ENCODE results near the gene POLL. TPM values are rescaled to one million over a fixed set of nuclear protein-coding genes. Genes with fewer than 3 reads are reported as not detected.

POLL gene
- total RNA-seq, 5 donors from 2014 or later (not counting 1 experiment from before 2014, with no cell fraction given), result 27.1 to 52.6 (median 43.4) TPM

DNA sequence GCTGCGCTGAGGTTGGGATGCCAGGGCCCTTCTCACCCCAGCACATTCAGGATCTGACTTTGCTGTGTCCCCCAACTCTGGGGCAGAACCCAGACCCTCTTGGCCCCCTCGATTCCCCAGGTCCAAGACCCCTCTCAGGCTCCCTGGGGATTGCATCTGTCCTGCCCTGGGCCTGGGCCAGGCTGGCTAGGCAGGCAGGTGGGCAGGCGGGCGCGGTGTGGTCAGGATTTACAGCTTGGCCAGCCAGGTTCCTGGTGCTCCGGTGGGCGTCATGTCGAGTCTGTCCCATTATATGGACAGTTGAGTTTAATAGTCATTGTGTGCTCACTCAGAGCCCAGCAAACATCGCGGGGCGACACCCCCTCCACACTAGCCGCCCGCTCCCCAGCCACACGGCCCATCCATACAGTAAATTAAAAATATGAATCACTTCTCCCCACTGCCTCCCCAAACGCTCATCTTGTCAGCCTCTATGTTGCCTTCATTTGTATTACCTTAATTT is 23.5 kb downstream of the POLL start:
- Histone ChIP-seq H3K4me1 (ENCODE audit: control insufficient read depth in 1 of 2, extremely low read depth in 1 of 2, insufficient read depth in 2 of 2, low read length in 2 of 2) (peaks cover 0 to 13% of the 10 kb centered on the region in 2 experiments), H3K4me3 (ENCODE audit: control insufficient read depth in 1 of 2, extremely low read depth in 1 of 2, low read length in 1 of 2) (no peak overlapping the region), H3K27me3 (replicated peaks in 1 of 2; ENCODE audit: control insufficient read depth in 2 of 2, extremely low read depth in 1 of 2, insufficient read depth in 2 of 2, low read length in 1 of 2) (peaks cover 12 to 75% of the 10 kb centered on the region in 2 experiments), H3K27ac (ENCODE audit: low read length) (no peak overlapping the region), H3K9me3 (no peaks in the 10 kb centered on the region), H3K36me3 (ENCODE audit: control insufficient read depth in 2 of 2, extremely low read depth in 1 of 2, insufficient read depth in 1 of 2, low read length in 1 of 2) (no peaks in the 10 kb centered on the region)
- peaks cover 5 to 15% (median 6%) of the 10 kb centered on the region in 3 donors for H3K4me1 Mint-ChIP-seq
- WGBS (ENCODE audit: insufficient coverage), result 79% methylated on average over 2 of the region's 15 CpGs
- peaks cover 48 to 59% of the 10 kb centered on the region in 2 donors for H3K27me3 Mint-ChIP-seq
- H3K36me3 Mint-ChIP-seq, result no peaks in the 10 kb centered on the region
- ChIA-PET POLR2A (no interaction called here), CTCF (no interaction called here)
- ATAC-seq (replicated peaks in 1 of 4), result no peak
- H3K27ac Mint-ChIP-seq, result no peak overlapping the region
- H3K4me3 Mint-ChIP-seq, result no peak overlapping the region
- no peaks in the 10 kb centered on the region for H3K9me3 Mint-ChIP-seq
- DNase-seq, result peak in 1 of 35 experiments; percentile 16

DNA sequence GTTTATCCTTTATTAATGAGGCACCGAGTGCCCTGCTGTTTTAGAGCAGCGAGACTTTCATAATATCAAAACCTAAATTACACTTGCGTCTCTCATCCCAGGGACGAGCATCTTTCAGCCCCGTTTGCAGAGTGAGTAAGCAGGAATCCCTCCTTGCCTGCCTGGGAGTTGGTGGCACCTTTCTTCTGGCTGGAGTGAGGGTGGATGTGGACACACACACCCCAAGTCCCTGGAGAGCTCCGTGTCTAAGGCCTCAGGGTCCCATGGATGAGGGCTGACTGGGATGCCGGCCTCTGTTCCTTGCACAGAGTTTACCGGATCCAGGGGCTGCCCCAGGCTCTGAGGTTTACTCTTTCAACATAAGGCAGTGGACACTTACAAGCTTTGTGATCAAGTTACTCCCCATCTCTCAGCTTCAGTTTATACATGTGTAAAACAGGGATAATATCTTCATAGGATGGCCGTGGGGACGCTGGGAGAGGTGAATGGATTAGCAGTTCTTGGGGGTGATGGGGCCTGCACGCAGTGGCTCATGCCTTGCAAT is 24.5 kb downstream of the POLL start:
- Histone ChIP-seq H3K9me3 (no peaks in the 10 kb centered on the region), H3K27ac (ENCODE audit: low read length) (no peak overlapping the region), H3K4me3 (ENCODE audit: control insufficient read depth in 1 of 2, extremely low read depth in 1 of 2, low read length in 1 of 2) (no peak overlapping the region), H3K36me3 (ENCODE audit: control insufficient read depth in 2 of 2, extremely low read depth in 1 of 2, insufficient read depth in 1 of 2, low read length in 1 of 2) (no peaks in the 10 kb centered on the region), H3K27me3 (replicated peaks in 1 of 2; ENCODE audit: control insufficient read depth in 2 of 2, extremely low read depth in 1 of 2, insufficient read depth in 2 of 2, low read length in 1 of 2) (peaks cover 10 to 65% of the 10 kb centered on the region in 2 experiments), H3K4me1 (ENCODE audit: control insufficient read depth in 1 of 2, extremely low read depth in 1 of 2, insufficient read depth in 2 of 2, low read length in 2 of 2) (peaks cover 0 to 12% of the 10 kb centered on the region in 2 experiments)
- H3K36me3 Mint-ChIP-seq, result no peaks in the 10 kb centered on the region
- H3K27ac Mint-ChIP-seq, result no peak overlapping the region
- peaks cover 44 to 50% of the 10 kb centered on the region in 2 donors for H3K27me3 Mint-ChIP-seq
- POLR2A ChIA-PET, result no interaction called here
- no peak overlapping the region for H3K4me3 Mint-ChIP-seq
- no peaks in the 10 kb centered on the region for H3K9me3 Mint-ChIP-seq
- peaks cover 10 to 19% (median 13%) of the 10 kb centered on the region in 3 donors for H3K4me1 Mint-ChIP-seq
- DNase-seq (no peak), ATAC-seq (replicated peaks in 1 of 4) (no peak)
- CTCF ChIA-PET, result no interaction called here
- 93% methylated on average over 3 of the region's 11 CpGs for WGBS (ENCODE audit: insufficient coverage)

DNA sequence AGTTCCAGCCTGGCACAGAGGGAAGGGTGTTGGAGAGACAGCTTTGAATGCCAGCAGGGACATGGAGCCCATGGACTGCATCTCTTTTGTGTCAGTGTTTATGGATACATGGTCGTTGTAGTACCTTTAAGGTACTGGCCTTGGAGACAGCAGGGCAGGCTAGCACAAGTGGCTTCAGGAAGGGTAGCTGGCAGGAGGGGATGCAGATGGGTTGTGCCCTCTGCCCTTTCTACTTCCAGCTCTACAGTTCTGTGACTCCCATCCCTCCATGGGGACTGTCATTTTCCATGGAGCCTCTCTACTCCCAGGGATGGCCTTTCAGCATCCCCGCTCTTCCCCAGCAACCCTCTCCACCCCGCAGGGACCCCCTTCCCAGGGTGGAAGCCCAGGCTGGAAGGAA is 25.1 kb downstream of the POLL start:
- no peak overlapping the region for H3K4me3 ChIP-seq (ENCODE audit: control insufficient read depth in 1 of 2, extremely low read depth in 1 of 2, low read length in 1 of 2)
- H3K27me3 Mint-ChIP-seq, result peaks cover 38 to 45% of the 10 kb centered on the region in 2 donors
- H3K4me1 Mint-ChIP-seq, result peaks cover 15 to 25% (median 19%) of the 10 kb centered on the region in 3 donors
- 0% methylated on average over 1 of the region's 3 CpGs for WGBS (ENCODE audit: insufficient coverage)
- no peaks in the 10 kb centered on the region for H3K36me3 ChIP-seq (ENCODE audit: control insufficient read depth in 2 of 2, extremely low read depth in 1 of 2, insufficient read depth in 1 of 2, low read length in 1 of 2)
- no peaks in the 10 kb centered on the region for H3K36me3 Mint-ChIP-seq
- POLR2A ChIA-PET, result no interaction called here
- CTCF ChIA-PET, result no interaction called here
- DNase-seq, result no peak
- H3K4me1 ChIP-seq (ENCODE audit: control insufficient read depth in 1 of 2, extremely low read depth in 1 of 2, insufficient read depth in 2 of 2, low read length in 2 of 2), result peaks cover 0 to 18% of the 10 kb centered on the region in 2 experiments
- no peak overlapping the region for H3K27ac ChIP-seq (ENCODE audit: low read length)
- no peak for ATAC-seq (replicated peaks in 1 of 4)
- no peak overlapping the region for H3K4me3 Mint-ChIP-seq
- no peak overlapping the region for H3K27ac Mint-ChIP-seq
- H3K27me3 ChIP-seq (replicated peaks in 1 of 2; ENCODE audit: control insufficient read depth in 2 of 2, extremely low read depth in 1 of 2, insufficient read depth in 2 of 2, low read length in 1 of 2), result peaks cover 10 to 59% of the 10 kb centered on the region in 2 experiments
- no peaks in the 10 kb centered on the region for H3K9me3 ChIP-seq
- no peaks in the 10 kb centered on the region for H3K9me3 Mint-ChIP-seq

DNA sequence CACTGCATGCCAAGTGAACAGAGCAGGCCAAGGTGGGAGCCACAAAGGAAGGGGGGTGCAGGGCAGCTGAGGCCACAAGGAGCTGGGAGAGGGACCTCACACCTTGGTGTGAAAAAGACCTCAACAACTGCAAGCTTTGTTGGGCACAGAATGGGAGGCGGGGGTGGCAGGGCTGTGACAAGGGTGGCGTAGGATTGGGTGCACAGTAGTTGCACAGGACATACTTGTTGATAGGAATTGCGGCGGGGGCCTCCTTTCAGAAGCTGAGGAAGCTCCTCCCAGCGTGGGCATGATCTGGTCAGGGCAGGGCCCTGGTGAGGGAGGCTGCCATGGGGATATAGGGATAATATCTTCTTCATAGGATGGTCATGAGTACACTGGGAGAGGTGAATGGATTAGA is 25.8 kb downstream of the POLL start:
- DNase-seq (no peak), ATAC-seq (replicated peaks in 1 of 4) (no peak)
- CTCF ChIA-PET, result no interaction called here
- no peaks in the 10 kb centered on the region for H3K36me3 Mint-ChIP-seq
- Histone ChIP-seq H3K4me3 (ENCODE audit: control insufficient read depth in 1 of 2, extremely low read depth in 1 of 2, low read length in 1 of 2) (no peak overlapping the region), H3K36me3 (ENCODE audit: control insufficient read depth in 2 of 2, extremely low read depth in 1 of 2, insufficient read depth in 1 of 2, low read length in 1 of 2) (no peaks in the 10 kb centered on the region), H3K9me3 (no peaks in the 10 kb centered on the region), H3K27ac (ENCODE audit: low read length) (no peak overlapping the region), H3K4me1 (ENCODE audit: control insufficient read depth in 1 of 2, extremely low read depth in 1 of 2, insufficient read depth in 2 of 2, low read length in 2 of 2) (peaks cover 0 to 22% of the 10 kb centered on the region in 2 experiments), H3K27me3 (replicated peaks in 1 of 2; ENCODE audit: control insufficient read depth in 2 of 2, extremely low read depth in 1 of 2, insufficient read depth in 2 of 2, low read length in 1 of 2) (peaks cover 7 to 53% of the 10 kb centered on the region in 2 experiments)
- peaks cover 23 to 31% (median 26%) of the 10 kb centered on the region in 3 donors for H3K4me1 Mint-ChIP-seq
- no peaks in the 10 kb centered on the region for H3K9me3 Mint-ChIP-seq
- POLR2A ChIA-PET, result no interaction called here
- WGBS (ENCODE audit: insufficient coverage), result 93% methylated on average over 4 of the region's 5 CpGs
- no peak overlapping the region for H3K4me3 Mint-ChIP-seq
- peaks cover 30 to 38% of the 10 kb centered on the region in 2 donors for H3K27me3 Mint-ChIP-seq
- no peak overlapping the region for H3K27ac Mint-ChIP-seq

DNA sequence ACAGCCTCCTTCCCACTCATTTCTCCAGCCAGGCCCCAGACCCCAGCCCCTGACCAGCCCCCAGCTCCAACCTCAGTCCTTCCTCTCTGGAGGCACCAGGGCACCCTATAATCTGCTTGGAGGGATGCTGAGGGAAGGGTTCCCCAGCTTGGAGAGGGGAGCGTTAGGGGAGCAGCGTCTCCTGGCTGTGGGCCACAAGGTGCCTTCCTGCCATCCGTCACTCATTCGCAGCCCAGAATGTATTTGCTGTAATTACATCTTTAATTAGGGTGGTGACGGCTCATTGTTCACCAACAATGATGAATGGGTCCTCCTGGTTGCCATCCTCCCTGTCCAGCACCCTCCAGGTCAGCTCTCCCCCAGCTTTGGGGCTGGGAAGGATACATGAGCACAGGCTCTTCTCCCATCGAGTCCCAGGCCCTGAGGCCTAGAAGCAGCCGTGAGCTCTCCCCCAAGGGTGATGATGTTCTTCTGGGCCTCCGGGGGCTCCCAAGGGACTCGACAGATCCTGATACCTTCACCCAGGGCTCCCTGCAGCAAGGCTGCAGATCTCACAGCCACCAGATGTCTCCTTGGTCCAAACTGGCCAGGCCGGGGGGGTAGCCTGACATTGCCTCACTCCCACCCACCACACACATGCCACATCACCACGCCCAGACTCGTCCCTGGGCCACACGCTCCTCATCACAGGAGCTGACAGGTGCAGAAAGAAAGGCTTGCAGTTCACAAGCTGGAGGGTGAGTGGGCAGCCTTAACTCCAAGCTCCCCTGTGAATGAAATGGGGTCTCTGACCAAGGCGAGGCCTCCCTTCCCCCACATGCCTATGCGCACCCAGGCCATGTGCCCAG is 26.8 kb downstream of the POLL start:
- no peak overlapping the region for H3K27ac ChIP-seq (ENCODE audit: low read length)
- H3K27me3 ChIP-seq (replicated peaks in 1 of 2; ENCODE audit: control insufficient read depth in 2 of 2, extremely low read depth in 1 of 2, insufficient read depth in 2 of 2, low read length in 1 of 2), result peaks cover 4 to 48% of the 10 kb centered on the region in 2 experiments
- no peaks in the 10 kb centered on the region for H3K36me3 Mint-ChIP-seq
- no peaks in the 10 kb centered on the region for H3K9me3 Mint-ChIP-seq
- H3K36me3 ChIP-seq (ENCODE audit: control insufficient read depth in 2 of 2, extremely low read depth in 1 of 2, insufficient read depth in 1 of 2, low read length in 1 of 2), result no peaks in the 10 kb centered on the region
- H3K4me3 Mint-ChIP-seq, result no peak overlapping the region
- H3K4me1 Mint-ChIP-seq, result peaks cover 21 to 30% (median 29%) of the 10 kb centered on the region in 3 donors
- no peaks in the 10 kb centered on the region for H3K9me3 ChIP-seq
- ATAC-seq (replicated peaks in 1 of 4), result no peak
- no peak overlapping the region for H3K4me3 ChIP-seq (ENCODE audit: control insufficient read depth in 1 of 2, extremely low read depth in 1 of 2, low read length in 1 of 2)
- H3K27ac Mint-ChIP-seq, result no peak overlapping the region
- peaks cover 0 to 17% of the 10 kb centered on the region in 2 experiments for H3K4me1 ChIP-seq (ENCODE audit: control insufficient read depth in 1 of 2, extremely low read depth in 1 of 2, insufficient read depth in 2 of 2, low read length in 2 of 2)
- DNase-seq, result no peak
- 89% methylated on average over 4 of the region's 15 CpGs for WGBS (ENCODE audit: insufficient coverage)
- ChIA-PET CTCF (no interaction called here), POLR2A (interaction anchor here in 1 of 2 donors (0.5 kb wide), 1 partner anchor 173 kb away, joined by 4 read pairs; no protein-coding TSS in a partner anchor)
- peaks cover 24 to 32% of the 10 kb centered on the region in 2 donors for H3K27me3 Mint-ChIP-seq

DNA sequence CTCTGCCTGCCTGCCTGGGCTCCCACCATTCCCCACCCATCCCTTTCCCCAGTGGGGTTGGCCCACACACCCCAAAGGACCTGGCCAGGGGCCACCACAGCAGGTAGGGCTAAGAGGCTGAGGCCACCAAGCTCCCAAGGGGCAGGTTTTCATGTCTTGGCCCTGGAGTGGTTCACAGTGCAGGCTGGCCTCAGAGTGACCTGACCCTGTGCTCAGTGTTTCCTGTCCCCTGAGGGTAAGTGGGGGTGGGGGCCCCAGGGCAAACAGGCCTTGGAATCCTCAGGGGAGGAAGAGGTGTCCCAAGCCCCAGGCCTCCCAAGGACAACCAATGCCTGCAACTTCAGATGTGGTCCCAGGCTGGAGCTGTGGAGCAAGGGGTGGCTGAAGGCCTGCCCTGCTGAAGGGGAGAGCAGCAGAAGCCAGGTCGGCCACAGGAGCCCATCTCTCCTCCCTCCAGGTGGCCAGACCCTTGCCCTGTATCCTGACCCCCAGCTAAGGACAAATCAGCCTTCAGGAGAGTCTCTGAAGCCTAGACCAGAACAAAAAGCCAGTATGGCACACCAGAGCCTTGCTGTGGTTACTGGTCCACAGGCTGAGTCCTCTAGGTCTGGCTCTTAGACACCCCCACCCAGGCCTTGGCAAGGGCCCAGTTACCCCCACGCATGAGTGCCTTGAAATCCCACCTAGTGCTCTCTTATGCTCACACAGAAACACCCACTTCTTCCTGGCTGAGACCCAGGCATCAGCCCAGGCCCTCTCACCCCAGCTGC is 27.6 kb downstream of the POLL start:
- ATAC-seq (replicated peaks in 1 of 4), result no peak
- no peak overlapping the region for H3K27ac Mint-ChIP-seq

More for the DNA sequence above, 27.6 kb downstream of the POLL start:
- Histone ChIP-seq H3K4me1 (ENCODE audit: control insufficient read depth in 1 of 2, extremely low read depth in 1 of 2, insufficient read depth in 2 of 2, low read length in 2 of 2) (peaks cover 0 to 15% of the 10 kb centered on the region in 2 experiments), H3K27ac (ENCODE audit: low read length) (no peak overlapping the region), H3K9me3 (no peaks in the 10 kb centered on the region), H3K36me3 (ENCODE audit: control insufficient read depth in 2 of 2, extremely low read depth in 1 of 2, insufficient read depth in 1 of 2, low read length in 1 of 2) (no peaks in the 10 kb centered on the region), H3K27me3 (replicated peaks in 1 of 2; ENCODE audit: control insufficient read depth in 2 of 2, extremely low read depth in 1 of 2, insufficient read depth in 2 of 2, low read length in 1 of 2) (peaks cover 4 to 40% of the 10 kb centered on the region in 2 experiments), H3K4me3 (ENCODE audit: control insufficient read depth in 1 of 2, extremely low read depth in 1 of 2, low read length in 1 of 2) (no peak overlapping the region)
- 50% methylated on average over 1 of the region's 2 CpGs for WGBS (ENCODE audit: insufficient coverage)
- Mint-ChIP-seq H3K4me3 (no peak overlapping the region), H3K4me1 (peaks cover 21 to 29% (median 28%) of the 10 kb centered on the region in 3 donors), H3K27me3 (peaks cover 16 to 24% of the 10 kb centered on the region in 2 donors), H3K36me3 (peaks cover under 1% of the 10 kb centered on the region), H3K9me3 (no peaks in the 10 kb centered on the region)
- POLR2A ChIA-PET, result no interaction called here
- CTCF ChIA-PET, result no interaction called here
- no peak for DNase-seq

Measured in T-cell (primary cell).